NCI-H1048 (cell line): ENCODE measurements around the gene TTLL6.
"Not testable (repeated sequence)": the region's sequence is repeated elsewhere in the genome, so short reads cannot be mapped to it uniquely, and the experiment has no call there.

Experiments
- DNase-seq: peaks from one replicate; lab custom pipeline; 2025; lab: John Stamatoyannopoulos, UW

The TTLL6 gene

GRCh38 chr17:48722915-48723422 is 94.1 kb downstream of the TTLL6 start, which contains the start of gene PRAC2:
Gene PRAC2 (plus strand): TSS chr17:48723185. CDS start chr17:48724411, 1,226 bp downstream.
- DNase-seq: no peak

GRCh38 chr17:48722201-48722907 is 94.7 kb downstream of the TTLL6 start, which contains the start of gene PRAC1:
Gene PRAC1 (minus strand): TSS chr17:48722518. CDS start chr17:48722392, 126 bp downstream.
- DNase-seq: no peak

GRCh38 chr17:48721009-48721402 is 96.0 kb downstream of the TTLL6 start:
- no peak for DNase-seq

- no peak for DNase-seq
Observed at GRCh38 chr17:48720266-48721008, 96.6 kb downstream of the TTLL6 start.

GRCh38 chr17:48719642-48720265 is 97.3 kb downstream of the TTLL6 start:
- no peak for DNase-seq

GRCh38 chr17:48718761-48719641 is 98.0 kb downstream of the TTLL6 start:
- DNase-seq: no peak

GRCh38 chr17:48718227-48718760 is 98.7 kb downstream of the TTLL6 start:
- DNase-seq: no peak

GRCh38 chr17:48717367-48718226 is 99.4 kb downstream of the TTLL6 start:
- DNase-seq: no peak

GRCh38 chr17:48716549-48716948 is 100.5 kb downstream of the TTLL6 start:
- not testable (repeated sequence) for DNase-seq

- DNase-seq: no peak
Observed at GRCh38 chr17:48715496-48716399, 101.3 kb downstream of the TTLL6 start.
